HTR-8/SVneo (cell line): ENCODE data around the gene ADK.
"Not testable (repeated sequence)": the region's sequence is repeated elsewhere in the genome, so short reads cannot be mapped to it uniquely, and the experiment has no call there.

ENCODE experiments used
- DNase-seq: peaks from one replicate; pipeline ENCODE4 v3.0.0; 2011; ENCODE audit warnings: low spot score, mixed read lengths; ENCODE audit not compliant: insufficient read length
- FAIRE-seq: peaks from 2 replicates; lab custom pipeline; 2011; peaks lifted over from hg19 to GRCh38; lab: Jason Lieb, UNC

The ADK gene

GRCh38 chr10:74573497-74573896 is 422.5 kb downstream of the ADK start:
- FAIRE-seq, DNase-seq: not testable (repeated sequence)

- FAIRE-seq: no peak
Measured at GRCh38 chr10:74575191-74575720, 424.2 kb downstream of the ADK start.

GRCh38 chr10:74575912-74576311 is 424.9 kb downstream of the ADK start:
- no peak for FAIRE-seq

More at GRCh38 chr10:74575191-74575720, 424.2 kb downstream of the ADK start:
- no peak for DNase-seq

GRCh38 chr10:74576586-74576985 is 425.6 kb downstream of the ADK start:
- no peak for DNase-seq
- no peak for FAIRE-seq

More at GRCh38 chr10:74575912-74576311, 424.9 kb downstream of the ADK start:
- no peak for DNase-seq

- not testable (repeated sequence) for FAIRE-seq, DNase-seq
Measured at GRCh38 chr10:74580438-74580837, 429.4 kb downstream of the ADK start.

- DNase-seq (no peak), FAIRE-seq (no peak)
Measured at GRCh38 chr10:74582566-74582965, 431.5 kb downstream of the ADK start.

GRCh38 chr10:74585231-74586087 is 434.4 kb downstream of the ADK start:
- no peak for DNase-seq
- no peak for FAIRE-seq

GRCh38 chr10:74586088-74586585 is 435.1 kb downstream of the ADK start:
- DNase-seq: no peak
- FAIRE-seq: no peak

GRCh38 chr10:74587109-74587854 is 436.3 kb downstream of the ADK start:
- no peak for FAIRE-seq
- DNase-seq: no peak

- no peak for FAIRE-seq
- DNase-seq: peak; percentile 58
Measured at GRCh38 chr10:74589226-74589673, 438.2 kb downstream of the ADK start.

- FAIRE-seq (no peak), DNase-seq (no peak)
Measured at GRCh38 chr10:74589851-74590250, 438.8 kb downstream of the ADK start.

GRCh38 chr10:74593470-74593869 is 442.4 kb downstream of the ADK start:
- DNase-seq (no peak), FAIRE-seq (no peak)

GRCh38 chr10:74596713-74597112 is 445.7 kb downstream of the ADK start:
- no peak for FAIRE-seq

GRCh38 chr10:74598891-74599566 is 448.0 kb downstream of the ADK start:
- no peak for FAIRE-seq
- no peak for DNase-seq

More at GRCh38 chr10:74596713-74597112, 445.7 kb downstream of the ADK start:
- no peak for DNase-seq

GRCh38 chr10:74599672-74600071 is 448.7 kb downstream of the ADK start:
- FAIRE-seq (no peak), DNase-seq (no peak)

GRCh38 chr10:74600170-74600569 is 449.1 kb downstream of the ADK start:
- no peak for DNase-seq
- no peak for FAIRE-seq

GRCh38 chr10:74602576-74602975 is 451.6 kb downstream of the ADK start:
- no peak for FAIRE-seq
- DNase-seq: no peak

- FAIRE-seq: no peak
Measured at GRCh38 chr10:74610299-74610698, 459.3 kb downstream of the ADK start.

GRCh38 chr10:74612195-74612594 is 461.2 kb downstream of the ADK start:
- no peak for DNase-seq

More at GRCh38 chr10:74610299-74610698, 459.3 kb downstream of the ADK start:
- DNase-seq: no peak

GRCh38 chr10:74620626-74621025 is 469.6 kb downstream of the ADK start:
- FAIRE-seq (no peak), DNase-seq (no peak)

More at GRCh38 chr10:74612195-74612594, 461.2 kb downstream of the ADK start:
- FAIRE-seq: no peak
